HUDEP-2 (cell line): ENCODE data around the gene PRAMEF4.
"Not testable (repeated sequence)": the region's sequence is repeated elsewhere in the genome, so short reads cannot be mapped to it uniquely, and the experiment has no call there.

ENCODE experiments used
- DNase-seq, 76 experiments: peaks; one replicate each; lab custom pipeline; 2025; ENCODE audit not compliant: unreplicated experiment in 76 of 76; lab: John Stamatoyannopoulos, UW

The PRAMEF4 gene

GRCh38 chr1:12886101-12886500, at the start of gene PRAMEF4:
Gene PRAMEF4 (minus strand): TSS chr1:12886201. CDS start chr1:12883394, 2,807 bp downstream.
- not testable (repeated sequence) for DNase-seq

- not testable (repeated sequence) for DNase-seq
Measured at GRCh38 chr1:12924368-12924767, 38.4 kb upstream of the PRAMEF4 start.

- peak in 1 of 76 experiments; percentile 0 for DNase-seq
Measured at GRCh38 chr1:12921749-12922148, 35.7 kb upstream of the PRAMEF4 start.

- DNase-seq: not testable (repeated sequence)
Measured at GRCh38 chr1:12916310-12916709, 30.3 kb upstream of the PRAMEF4 start, which contains the start of gene PRAMEF7. Gene PRAMEF7 (plus strand): TSS chr1:12916610. CDS start chr1:12917693, 1,083 bp downstream.

GRCh38 chr1:12903793-12904572, 18.0 kb upstream of the PRAMEF4 start:
- not testable (repeated sequence) for DNase-seq

GRCh38 chr1:12899186-12899585, 13.2 kb upstream of the PRAMEF4 start:
- DNase-seq: not testable (repeated sequence)

- not testable (repeated sequence) for DNase-seq
Measured at GRCh38 chr1:12898170-12898569, 12.2 kb upstream of the PRAMEF4 start, which contains the start of gene PRAMEF10. Gene PRAMEF10 (minus strand): TSS chr1:12898270. CDS start chr1:12895847, 2,423 bp downstream.

GRCh38 chr1:12878453-12878852, 7.5 kb downstream of the PRAMEF4 start:
- not testable (repeated sequence) for DNase-seq

GRCh38 chr1:12863131-12863880, 22.7 kb downstream of the PRAMEF4 start:
- DNase-seq: not testable (repeated sequence)

- DNase-seq: not testable (repeated sequence)
Measured at GRCh38 chr1:12856786-12857185, 29.2 kb downstream of the PRAMEF4 start, which contains the start of gene PRAMEF2. Gene PRAMEF2 (plus strand): TSS chr1:12857086. CDS start chr1:12859010, 1,924 bp downstream.

- no peak for DNase-seq
Measured at GRCh38 chr1:12851779-12852178, 34.2 kb downstream of the PRAMEF4 start.

- not testable (repeated sequence) for DNase-seq
Measured at GRCh38 chr1:12848620-12849019, 37.4 kb downstream of the PRAMEF4 start, which contains the start of gene HNRNPCL1. Gene HNRNPCL1 (minus strand): TSS chr1:12848720. CDS start chr1:12848289, 431 bp downstream.

- not testable (repeated sequence) for DNase-seq
Measured at GRCh38 chr1:12833251-12833650, 52.8 kb downstream of the PRAMEF4 start.

GRCh38 chr1:12831310-12831709, 54.7 kb downstream of the PRAMEF4 start, which contains the start of gene PRAMEF11:
Gene PRAMEF11 (minus strand): TSS chr1:12831410. CDS start chr1:12828789, 2,621 bp downstream.
- not testable (repeated sequence) for DNase-seq
